ENCODE measurements around the gene OLFML2A.

The OLFML2A gene

GRCh38 chr9:124749284-124749683, 27.6 kb upstream of the OLFML2A start:
- Histone ChIP-seq H3K36me3 (ENCODE audit: control insufficient read depth in 1 of 2, insufficient read depth in 2 of 2, low read length in 2 of 2) (no peaks in the 10 kb centered on the region), H3K14ac (ENCODE audit: low read length) (no peak overlapping the region), H3K27ac (ENCODE audit: low read depth, low read length) (no peak overlapping the region), H2BK120ac (ENCODE audit: insufficient read depth, low read length, poor library complexity) (no peak overlapping the region), H3K4ac (ENCODE audit: low read depth, low read length) (no peak overlapping the region), H4K91ac (ENCODE audit: low read depth, low read length) (no peak overlapping the region), H4K12ac (ENCODE audit: low read depth, low read length) (no peak overlapping the region), H4K8ac (ENCODE audit: low read depth, low read length) (no peak overlapping the region), H3K79me1 (ENCODE audit: low read length) (no peaks in the 10 kb centered on the region), H3K4me1 (ENCODE audit: control insufficient read depth in 1 of 2, insufficient read depth in 2 of 2, low read length in 2 of 2) (peaks cover 0 to 2% of the 10 kb centered on the region in 2 experiments), H2BK12ac (ENCODE audit: low read length) (no peak overlapping the region), H3K18ac (ENCODE audit: low read length) (no peak overlapping the region), H3K9me3 (ENCODE audit: insufficient read depth, low read depth, low read length) (no peaks in the 10 kb centered on the region), H3K9ac (ENCODE audit: low read length) (no peak overlapping the region), H3K23ac (ENCODE audit: low read length) (no peak overlapping the region), H3K4me3 (ENCODE audit: low read depth, low read length) (no peak overlapping the region), H3K4me2 (ENCODE audit: low read length) (no peak overlapping the region), H2AFZ (ENCODE audit: insufficient read depth, low read length, poor library complexity) (no peak overlapping the region), H3K79me2 (ENCODE audit: control insufficient read depth, insufficient read depth, low read length, poor library complexity) (no peaks in the 10 kb centered on the region), H3K27me3 (ENCODE audit: insufficient read depth, low read length) (no peaks in the 10 kb centered on the region), H2AK5ac (ENCODE audit: low read length) (no peak overlapping the region), H2BK5ac (ENCODE audit: low read depth, low read length, poor library complexity) (no peak overlapping the region)
- DNase-seq, result no peak
- WGBS (ENCODE audit: extremely low coverage, insufficient coverage, insufficient read length), result no CpG with 5 or more reads among the region's 3 CpGs

GRCh38 chr9:124749781-124750180, 27.2 kb upstream of the OLFML2A start:
- Histone ChIP-seq H3K4me1 (ENCODE audit: control insufficient read depth in 1 of 2, insufficient read depth in 2 of 2, low read length in 2 of 2) (peaks cover 0 to 2% of the 10 kb centered on the region in 2 experiments), H3K27me3 (ENCODE audit: insufficient read depth, low read length) (no peaks in the 10 kb centered on the region), H2AK5ac (ENCODE audit: low read length) (no peak overlapping the region), H3K9me3 (ENCODE audit: insufficient read depth, low read depth, low read length) (no peaks in the 10 kb centered on the region), H2AFZ (ENCODE audit: insufficient read depth, low read length, poor library complexity) (no peak overlapping the region), H4K12ac (ENCODE audit: low read depth, low read length) (no peak overlapping the region), H3K14ac (ENCODE audit: low read length) (no peak overlapping the region), H3K18ac (ENCODE audit: low read length) (no peak overlapping the region), H3K9ac (ENCODE audit: low read length) (no peak overlapping the region), H2BK120ac (ENCODE audit: insufficient read depth, low read length, poor library complexity) (no peak overlapping the region), H3K27ac (ENCODE audit: low read depth, low read length) (no peak overlapping the region), H4K91ac (ENCODE audit: low read depth, low read length) (no peak overlapping the region), H4K8ac (ENCODE audit: low read depth, low read length) (no peak overlapping the region), H3K4me2 (ENCODE audit: low read length) (no peak overlapping the region), H3K79me1 (ENCODE audit: low read length) (no peaks in the 10 kb centered on the region), H3K4me3 (ENCODE audit: low read depth, low read length) (no peak overlapping the region), H3K4ac (ENCODE audit: low read depth, low read length) (no peak overlapping the region), H3K23ac (ENCODE audit: low read length) (no peak overlapping the region), H3K79me2 (ENCODE audit: control insufficient read depth, insufficient read depth, low read length, poor library complexity) (no peaks in the 10 kb centered on the region), H2BK5ac (ENCODE audit: low read depth, low read length, poor library complexity) (no peak overlapping the region), H2BK12ac (ENCODE audit: low read length) (no peak overlapping the region), H3K36me3 (ENCODE audit: control insufficient read depth in 1 of 2, insufficient read depth in 2 of 2, low read length in 2 of 2) (no peaks in the 10 kb centered on the region)
- no CpG with 5 or more reads among the region's 2 CpGs for WGBS (ENCODE audit: extremely low coverage, insufficient coverage, insufficient read length)
- DNase-seq, result no peak

GRCh38 chr9:124752967-124753366, 24.0 kb upstream of the OLFML2A start:
- H3K9me3 ChIP-seq (ENCODE audit: insufficient read depth, low read depth, low read length), result no peaks in the 10 kb centered on the region
- H3K4me3 ChIP-seq (ENCODE audit: low read depth, low read length), result no peak overlapping the region
- WGBS (ENCODE audit: extremely low coverage, insufficient coverage, insufficient read length), result no CpG with 5 or more reads among the region's 1 CpG
- no peak overlapping the region for H2BK5ac ChIP-seq (ENCODE audit: low read depth, low read length, poor library complexity)
- no peak overlapping the region for H3K14ac ChIP-seq (ENCODE audit: low read length)
- H2BK120ac ChIP-seq (ENCODE audit: insufficient read depth, low read length, poor library complexity), result no peak overlapping the region
- H3K79me1 ChIP-seq (ENCODE audit: low read length), result no peaks in the 10 kb centered on the region
- no peak overlapping the region for H2AFZ ChIP-seq (ENCODE audit: insufficient read depth, low read length, poor library complexity)
- no peak overlapping the region for H3K23ac ChIP-seq (ENCODE audit: low read length)
- no peak overlapping the region for H3K4me2 ChIP-seq (ENCODE audit: low read length)
- no peak overlapping the region for H4K12ac ChIP-seq (ENCODE audit: low read depth, low read length)
- H2AK5ac ChIP-seq (ENCODE audit: low read length), result no peak overlapping the region
- H3K79me2 ChIP-seq (ENCODE audit: control insufficient read depth, insufficient read depth, low read length, poor library complexity), result no peaks in the 10 kb centered on the region
- no peaks in the 10 kb centered on the region for H3K27me3 ChIP-seq (ENCODE audit: insufficient read depth, low read length)
- no peak overlapping the region for H3K18ac ChIP-seq (ENCODE audit: low read length)
- no peak overlapping the region for H3K27ac ChIP-seq (ENCODE audit: low read depth, low read length)
- no peaks in the 10 kb centered on the region for H3K36me3 ChIP-seq (ENCODE audit: control insufficient read depth in 1 of 2, insufficient read depth in 2 of 2, low read length in 2 of 2)
- no peak overlapping the region for H4K91ac ChIP-seq (ENCODE audit: low read depth, low read length)
- peak in 1 of 2 donors; percentile 74 for DNase-seq
- H3K9ac ChIP-seq (ENCODE audit: low read length), result no peak overlapping the region
- no peaks in the 10 kb centered on the region for H3K4me1 ChIP-seq (ENCODE audit: control insufficient read depth in 1 of 2, insufficient read depth in 2 of 2, low read length in 2 of 2)
- H2BK12ac ChIP-seq (ENCODE audit: low read length), result peak overlapping the region; percentile 40
- no peak overlapping the region for H3K4ac ChIP-seq (ENCODE audit: low read depth, low read length)
- no peak overlapping the region for H4K8ac ChIP-seq (ENCODE audit: low read depth, low read length)

- Histone ChIP-seq H3K79me2 (ENCODE audit: control insufficient read depth, insufficient read depth, low read length, poor library complexity) (no peaks in the 10 kb centered on the region), H3K4me3 (ENCODE audit: low read depth, low read length) (no peak overlapping the region), H3K23ac (ENCODE audit: low read length) (no peak overlapping the region), H2BK12ac (ENCODE audit: low read length) (no peak overlapping the region), H4K12ac (ENCODE audit: low read depth, low read length) (no peak overlapping the region), H3K9ac (ENCODE audit: low read length) (no peak overlapping the region), H4K8ac (ENCODE audit: low read depth, low read length) (no peak overlapping the region), H3K27me3 (ENCODE audit: insufficient read depth, low read length) (no peaks in the 10 kb centered on the region), H2BK5ac (ENCODE audit: low read depth, low read length, poor library complexity) (no peak overlapping the region), H4K91ac (ENCODE audit: low read depth, low read length) (no peak overlapping the region), H3K14ac (ENCODE audit: low read length) (no peak overlapping the region), H2AK5ac (ENCODE audit: low read length) (no peak overlapping the region), H2BK120ac (ENCODE audit: insufficient read depth, low read length, poor library complexity) (no peak overlapping the region), H3K18ac (ENCODE audit: low read length) (no peak overlapping the region), H3K36me3 (ENCODE audit: control insufficient read depth in 1 of 2, insufficient read depth in 2 of 2, low read length in 2 of 2) (no peaks in the 10 kb centered on the region), H3K27ac (ENCODE audit: low read depth, low read length) (no peak overlapping the region), H3K79me1 (ENCODE audit: low read length) (no peaks in the 10 kb centered on the region), H3K4me1 (ENCODE audit: control insufficient read depth in 1 of 2, insufficient read depth in 2 of 2, low read length in 2 of 2) (no peaks in the 10 kb centered on the region), H3K9me3 (ENCODE audit: insufficient read depth, low read depth, low read length) (no peaks in the 10 kb centered on the region), H2AFZ (ENCODE audit: insufficient read depth, low read length, poor library complexity) (no peak overlapping the region), H3K4me2 (ENCODE audit: low read length) (no peak overlapping the region), H3K4ac (ENCODE audit: low read depth, low read length) (no peak overlapping the region)
- WGBS (ENCODE audit: extremely low coverage, insufficient coverage, insufficient read length), result no CpG with 5 or more reads among the region's 4 CpGs
- peak in 1 of 2 donors; percentile 53 for DNase-seq
Observed at GRCh38 chr9:124754289-124754688, 22.6 kb upstream of the OLFML2A start.
